ENCODE results near the gene TMEM138.

TMEM138 gene

DNA sequence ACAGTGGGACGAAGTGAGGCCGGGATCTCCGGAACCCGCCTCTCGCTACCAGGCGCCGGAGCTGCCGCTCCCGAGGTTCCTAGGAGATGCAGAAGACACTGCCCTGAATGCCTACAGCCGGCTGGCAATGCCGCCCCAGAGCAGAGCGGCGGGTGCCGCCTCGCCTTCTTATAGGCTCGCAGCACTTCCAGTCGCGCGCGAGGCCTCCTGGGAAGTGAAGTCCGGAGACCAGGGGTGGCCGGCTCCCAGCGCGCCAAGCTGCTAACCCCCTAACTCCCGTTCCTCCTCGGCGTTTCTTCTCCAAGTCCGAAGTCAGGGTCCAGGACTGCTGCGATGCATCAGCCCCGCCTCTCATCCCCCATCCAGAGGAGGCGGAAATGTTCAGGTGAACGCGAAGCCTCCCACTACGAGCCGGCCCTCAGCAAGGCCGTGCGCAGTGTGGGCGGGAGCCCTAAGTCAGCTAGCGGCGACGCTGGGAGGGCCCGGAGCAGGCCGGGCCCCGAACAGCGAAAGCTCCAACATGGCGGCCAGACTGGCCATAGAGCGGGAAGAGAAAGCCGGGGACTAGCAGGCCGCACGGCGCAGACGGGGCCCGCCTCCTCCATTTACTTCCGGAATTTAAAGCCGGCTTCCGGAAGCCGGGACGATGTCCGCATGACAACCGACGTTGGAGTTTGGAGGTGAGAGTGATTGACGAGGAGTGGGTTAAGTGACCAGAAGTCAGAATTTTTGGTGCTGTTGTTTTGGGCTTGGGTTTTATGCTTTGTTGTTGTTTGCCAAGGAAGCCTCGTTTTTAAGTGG, at the start of gene TMEM138, which contains the start of gene CYB561A3:
Gene TMEM138 (plus strand): TSS at position 634 of the 801 bp plus-strand sequence. CDS start 2,017 bp downstream, outside the sequence.
Gene CYB561A3 (minus strand): TSS at position 142 of the 801 bp plus-strand sequence. CDS start 5,169 bp downstream, outside the sequence.
- DNase-seq (ENCODE audit: low spot score), result peak; percentile 99

- DNase-seq (ENCODE audit: low spot score), result no peak
Measured at GRCh38 chr11:61315260-61315659, 46.9 kb upstream of the TMEM138 start.

GRCh38 chr11:61325649-61326414, 36.3 kb upstream of the TMEM138 start:
- DNase-seq (ENCODE audit: low spot score), result no peak

GRCh38 chr11:61327669-61328071, 34.5 kb upstream of the TMEM138 start:
- no peak for DNase-seq (ENCODE audit: low spot score)

- no peak for DNase-seq (ENCODE audit: low spot score)
Measured at GRCh38 chr11:61328351-61328750, 33.8 kb upstream of the TMEM138 start.

DNA sequence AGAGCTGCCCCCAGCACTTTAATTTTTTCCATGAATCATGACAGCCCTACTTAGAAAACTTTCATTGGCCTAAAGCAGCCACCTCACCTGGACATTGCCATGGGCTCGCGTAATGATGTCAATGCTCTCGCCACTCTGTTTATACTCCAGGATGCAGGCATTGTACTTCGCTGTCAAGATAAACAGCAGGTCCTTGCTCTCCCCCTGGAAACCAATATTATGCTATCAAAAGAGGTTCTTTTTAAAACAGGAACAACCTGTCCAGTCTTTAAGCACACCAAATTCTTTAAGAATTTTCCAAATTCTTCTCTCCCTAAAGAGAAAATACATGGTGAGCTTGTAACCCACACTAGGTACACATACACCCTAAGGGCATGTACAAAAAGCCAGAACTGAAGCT, 32.3 kb upstream of the TMEM138 start:
- DNase-seq (ENCODE audit: low spot score), result no peak

- no peak for DNase-seq (ENCODE audit: low spot score)
Measured at GRCh38 chr11:61331651-61332050, 30.5 kb upstream of the TMEM138 start.

GRCh38 chr11:61332281-61332796, 29.8 kb upstream of the TMEM138 start:
- DNase-seq (ENCODE audit: low spot score), result peak; percentile 65

DNA sequence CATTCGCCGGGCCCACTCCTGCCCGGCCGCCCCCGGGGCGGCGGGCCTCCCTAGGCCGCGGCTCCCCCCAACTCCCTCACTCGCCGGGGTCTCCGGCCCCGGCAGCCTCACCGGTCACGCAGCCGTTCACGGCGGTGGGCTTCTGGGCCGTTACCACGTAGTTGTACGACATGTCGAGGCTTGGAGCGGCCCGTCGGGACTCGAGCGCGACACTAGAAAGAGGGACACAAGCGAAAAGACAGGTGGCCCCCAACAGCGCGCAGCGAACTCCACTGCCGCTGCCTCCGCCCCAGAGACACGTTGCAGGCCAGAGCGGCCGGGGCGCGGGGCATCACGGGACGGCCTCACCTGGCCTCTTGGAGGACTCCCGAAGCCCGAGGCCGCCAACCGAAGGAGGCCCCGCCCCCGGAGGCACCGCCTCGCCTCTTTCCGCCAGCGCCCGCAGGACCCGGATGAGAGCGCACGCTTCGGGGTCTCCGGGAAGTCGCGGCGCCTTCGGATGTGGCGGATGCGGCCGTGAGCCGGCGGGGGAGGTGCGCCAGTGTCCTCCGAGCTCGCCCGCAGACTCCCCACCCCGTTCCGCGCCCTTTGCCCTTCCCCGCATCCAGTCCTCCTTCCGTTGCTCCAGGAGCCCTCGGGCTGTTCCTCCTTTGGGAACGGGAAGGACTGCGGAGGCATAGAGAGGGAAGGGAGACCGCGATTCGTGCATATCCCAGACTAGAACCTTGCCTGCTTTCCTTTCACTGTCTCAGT, 29.2 kb upstream of the TMEM138 start, which contains the start of the genes DDB1 and TKFC:
Gene DDB1 (minus strand): TSS at position 309 of the 753 bp plus-strand sequence. CDS start 137 bp downstream, at position 172.
Gene TKFC (plus strand): TSS at position 432 of the 753 bp plus-strand sequence. CDS start 1,501 bp downstream, outside the sequence.
- peak; percentile 98 for DNase-seq (ENCODE audit: low spot score)

DNA sequence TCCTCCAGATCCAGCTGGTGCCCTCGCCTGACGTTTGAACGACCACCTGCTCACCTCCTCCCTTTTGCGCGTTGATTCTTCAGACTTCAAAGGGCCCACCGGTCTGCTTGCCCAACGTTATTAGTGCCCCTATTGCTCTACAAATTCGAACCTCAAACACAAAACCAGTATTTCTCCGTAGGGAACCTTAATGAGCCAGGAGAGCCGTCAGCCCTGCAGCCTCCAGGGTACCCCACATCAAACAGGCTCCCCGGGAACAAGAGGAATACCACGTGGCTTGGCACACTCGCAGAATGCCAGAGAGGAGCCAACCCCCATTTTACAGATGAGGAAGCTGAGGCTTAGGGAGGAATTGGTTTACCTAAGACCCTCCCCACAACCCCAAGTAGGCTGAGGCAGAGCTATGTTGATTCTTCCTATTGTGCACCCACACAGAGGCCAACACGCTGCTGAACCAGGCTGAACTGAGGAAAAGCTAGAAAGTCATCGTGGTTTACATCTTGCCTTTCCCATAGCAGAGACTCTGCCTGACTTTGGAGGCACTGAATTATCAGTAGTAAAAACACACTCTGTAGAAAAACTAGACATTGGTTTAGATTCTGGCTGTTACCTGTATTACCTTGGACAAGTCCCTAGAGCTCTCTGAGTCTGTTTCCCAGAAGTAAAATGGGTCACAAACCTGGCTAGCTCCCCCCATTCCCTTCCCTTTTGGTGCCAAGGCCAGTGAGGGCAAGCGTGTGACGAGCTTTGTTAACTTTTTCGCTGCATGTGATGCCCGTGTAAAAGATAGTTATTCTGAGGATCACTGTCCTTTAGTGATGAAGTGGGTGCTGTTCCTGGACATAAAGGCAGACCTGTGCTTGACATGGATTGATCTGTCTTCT, 28.4 kb upstream of the TMEM138 start:
- no peak for DNase-seq (ENCODE audit: low spot score)

- DNase-seq (ENCODE audit: low spot score), result no peak
Measured at GRCh38 chr11:61334434-61335354, 27.5 kb upstream of the TMEM138 start.

GRCh38 chr11:61335355-61335710, 26.8 kb upstream of the TMEM138 start:
- no peak for DNase-seq (ENCODE audit: low spot score)

DNA sequence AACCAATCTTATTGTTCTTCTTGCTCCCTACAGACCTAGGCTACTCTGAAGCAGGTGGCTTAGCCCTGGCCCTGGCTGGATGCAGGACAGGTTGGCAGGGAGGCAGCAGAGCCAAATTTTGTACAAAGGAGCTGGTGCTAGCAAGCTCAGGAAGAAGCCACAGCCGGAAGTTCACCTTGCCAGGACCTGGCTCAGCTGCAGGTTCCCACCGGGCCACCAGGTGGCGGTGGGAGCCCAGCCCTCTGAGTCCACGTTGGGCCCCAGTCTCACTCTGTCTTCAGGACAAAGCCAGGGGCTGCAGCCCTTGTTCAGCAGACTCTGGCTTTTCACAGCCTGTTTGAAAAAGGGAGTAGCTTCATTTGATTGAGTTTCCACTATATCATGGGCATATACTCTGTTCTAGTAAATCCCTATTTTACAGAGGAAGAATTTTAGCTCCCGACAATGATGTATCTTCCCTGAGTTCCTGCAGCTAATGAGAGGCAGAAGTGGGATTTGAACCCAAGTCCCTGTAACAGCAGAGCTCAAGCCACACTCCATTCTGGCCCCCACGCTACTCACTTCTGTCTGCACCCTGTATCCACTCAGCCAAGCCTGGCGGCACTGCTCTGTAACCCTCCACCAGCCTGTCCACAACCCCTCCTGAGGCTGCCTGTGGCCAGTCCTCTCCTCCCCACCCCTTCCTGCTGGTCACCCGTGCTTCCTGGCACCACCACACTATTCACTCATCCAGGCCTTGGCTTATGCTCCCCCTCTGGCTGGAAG, 25.8 kb upstream of the TMEM138 start:
- DNase-seq (ENCODE audit: low spot score), result peak; percentile 99

GRCh38 chr11:61337706-61338470, 24.3 kb upstream of the TMEM138 start:
- no peak for DNase-seq (ENCODE audit: low spot score)

DNA sequence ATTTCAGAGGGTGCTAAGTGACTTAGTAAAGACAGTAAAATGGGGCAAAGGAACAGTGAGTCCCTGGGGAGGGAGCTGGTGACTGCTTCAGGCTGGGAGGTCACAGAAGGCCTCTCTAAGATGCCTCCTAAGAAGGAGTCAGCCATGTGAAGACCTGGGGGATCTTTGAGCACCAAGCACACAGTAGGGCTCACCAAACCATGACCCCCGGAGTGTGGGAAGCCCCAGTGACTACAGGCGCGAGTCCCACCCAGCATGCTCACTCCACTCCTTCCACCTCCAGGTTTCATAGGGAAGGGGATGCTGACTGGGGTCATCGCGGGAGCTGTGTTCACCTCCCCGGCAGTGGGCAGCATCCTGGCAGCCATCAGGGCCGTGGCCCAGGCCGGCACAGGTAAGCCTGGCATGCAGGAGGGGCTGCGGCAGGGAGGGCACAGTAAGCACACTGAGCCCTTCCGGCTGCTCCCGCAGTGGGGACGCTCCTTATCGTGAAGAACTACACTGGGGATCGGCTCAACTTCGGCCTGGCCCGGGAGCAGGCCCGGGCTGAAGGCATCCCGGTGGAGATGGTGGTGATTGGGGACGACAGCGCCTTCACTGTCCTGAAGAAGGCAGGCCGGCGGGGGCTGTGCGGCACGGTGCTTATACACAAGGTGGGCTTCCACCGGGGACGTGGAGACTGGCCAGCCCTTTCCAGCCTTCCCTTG, 23.2 kb upstream of the TMEM138 start:
- peak; percentile 13 for DNase-seq (ENCODE audit: low spot score)

DNA sequence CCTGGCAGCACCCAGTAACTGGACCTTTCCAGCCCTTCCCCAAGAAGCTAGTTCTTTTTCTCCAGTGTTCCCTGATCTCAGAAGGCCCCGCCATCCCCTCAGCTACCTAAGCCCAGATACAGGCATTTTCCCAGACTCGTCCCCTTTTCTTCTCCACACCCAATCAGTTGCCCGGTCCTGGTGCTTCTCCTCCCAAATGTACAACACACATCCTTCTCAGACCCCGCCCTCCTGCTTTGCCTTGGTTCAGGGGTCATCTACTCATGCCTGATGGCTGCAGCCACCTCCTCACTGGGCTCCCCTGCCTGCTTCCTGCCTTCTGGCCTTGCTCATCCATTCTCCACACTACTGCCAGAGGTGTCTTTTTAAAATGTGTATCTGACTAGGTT, 22.7 kb upstream of the TMEM138 start:
- DNase-seq (ENCODE audit: low spot score), result peak; percentile 14

DNA sequence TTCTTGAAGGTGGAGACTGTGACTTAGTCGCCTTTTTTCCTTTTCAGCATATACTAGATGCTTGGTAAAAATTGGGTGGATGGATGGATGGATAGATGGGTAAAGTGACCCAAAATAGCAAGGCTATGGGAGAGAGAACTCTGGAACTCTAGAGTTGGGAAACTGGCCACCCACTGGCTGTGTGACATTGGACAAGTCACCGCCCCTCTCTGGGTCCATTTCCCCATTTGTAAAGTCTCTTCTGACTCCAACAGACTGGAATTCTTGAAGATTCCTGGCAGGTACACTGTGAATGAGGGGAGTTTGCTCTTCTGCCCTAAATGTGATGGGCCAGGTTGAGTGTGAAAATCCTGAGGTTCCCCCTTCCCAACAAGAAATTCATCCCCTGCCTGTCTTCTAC, 21.2 kb upstream of the TMEM138 start:
- no peak for DNase-seq (ENCODE audit: low spot score)

DNA sequence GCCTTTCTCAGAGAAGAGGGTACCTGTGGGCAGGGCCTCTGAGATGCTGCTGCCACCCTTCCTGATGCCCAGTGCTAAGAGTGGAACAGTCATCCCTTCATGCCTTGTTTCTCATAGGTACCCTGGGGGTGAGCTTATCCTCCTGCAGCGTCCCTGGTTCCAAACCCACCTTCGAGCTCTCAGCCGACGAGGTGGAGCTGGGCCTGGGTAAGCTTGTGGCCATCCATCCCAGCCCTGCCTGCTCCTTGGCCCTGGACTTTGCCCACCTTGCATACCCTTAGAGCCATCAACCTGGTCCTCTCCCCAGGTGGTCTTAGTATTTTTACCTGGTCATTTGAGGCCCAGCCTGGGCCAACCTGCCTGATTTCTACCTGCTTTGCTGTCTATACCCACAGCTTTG, 20.5 kb upstream of the TMEM138 start:
- DNase-seq (ENCODE audit: low spot score), result no peak

Measured in HuH-7.5 (cell line).